Esophagus squamous epithelium (tissue), 5 donors: ENCODE data around the gene DUOXA1. TPM values are rescaled to one million over a fixed set of nuclear protein-coding genes. Genes with fewer than 3 reads are reported as not detected.

Experiments used
- DNase-seq: peaks from one replicate; lab custom pipeline; 2025; lab: John Stamatoyannopoulos, UW
- H3K27ac ChIP-seq, 4 donors: fragments of 200-600 bp; sonication (generic); one replicate each; pipeline ENCODE4 v1.5.1; 2016 to 2019; ENCODE audit warnings: mild to moderate bottlenecking in 1 of 4
- H3K27me3 ChIP-seq, 4 donors: fragments of 200-600 bp; sonication (generic); 1 replicate in 3 of 4; 2 replicates in 1 of 4; pipeline versions ENCODE4 v1.5.1 to v1.6.0; 2017 to 2021; ENCODE audit warnings: antibody characterized with exemption in 1 of 4
- H3K36me3 ChIP-seq, 3 donors: fragments of 200-600 bp; sonication (generic); one replicate each; pipeline ENCODE4 v1.5.1; 2016 to 2019
- H3K4me1 ChIP-seq, 3 donors: fragments of 200-600 bp; sonication (generic); one replicate each; pipeline ENCODE4 v1.5.1; 2017 to 2019
- H3K4me3 ChIP-seq, 4 donors: fragments of 200-600 bp; sonication (generic); 1 replicate in 3 of 4; 2 replicates in 1 of 4; pipeline ENCODE4 v1.5.1; 2016 to 2019; ENCODE audit warnings: mild to moderate bottlenecking in 2 of 4, moderate library complexity in 1 of 4
- H3K9me3 ChIP-seq, 3 donors: fragments of 200-600 bp; sonication (generic); one replicate each; pipeline ENCODE4 v1.5.1; 2016 to 2019
- POLR2A ChIP-seq, 4 donors: fragments of 450-650 bp; IDR thresholded peaks; one replicate each; pipeline ENCODE4 v1.6.1; 2017; ENCODE audit warnings: antibody characterized with exemption in 4 of 4, mild to moderate bottlenecking in 4 of 4, moderate library complexity in 3 of 4
- WGBS, 2 donors: methylation state at CpG; one replicate each; pipeline ENCODE4 v1.1.5; 2018; 5-methylcytosine and 5-hydroxymethylcytosine counted together
- intact Hi-C: fragments of 100-400 bp; cut with DNase I; formaldehyde crosslinking; loops from one replicate; pipeline ENCODE4 v1.15.0; 2022
- total RNA-seq, 4 donors: library from RNA; depleted of rRNA; stranded (reverse); fragments of >200 nt; gene quantifications; one replicate each; pipeline ENCODE4 v1.1.0, GENCODE V29; 2016
- TF ChIP-seq, protein P1 (sequence below), 6 experiments: fragments of 450-650 bp in 4 of 6; fragments of 200-600 bp in 2 of 6; sonication (generic) in 2 of 6; IDR thresholded peaks; one replicate each; pipeline ENCODE4 v1.5.1; 2016 to 2019; ENCODE audit warnings: antibody characterized with exemption in 6 of 6, mild to moderate bottlenecking in 4 of 6, moderate library complexity in 4 of 6
- donor health status: DM: yes; HTN: yes; CAD: no.

DUOXA1 gene
- total RNA-seq, 4 donors from 2014 or later = 64.0 to 202 (median 134) TPM

DNA sequence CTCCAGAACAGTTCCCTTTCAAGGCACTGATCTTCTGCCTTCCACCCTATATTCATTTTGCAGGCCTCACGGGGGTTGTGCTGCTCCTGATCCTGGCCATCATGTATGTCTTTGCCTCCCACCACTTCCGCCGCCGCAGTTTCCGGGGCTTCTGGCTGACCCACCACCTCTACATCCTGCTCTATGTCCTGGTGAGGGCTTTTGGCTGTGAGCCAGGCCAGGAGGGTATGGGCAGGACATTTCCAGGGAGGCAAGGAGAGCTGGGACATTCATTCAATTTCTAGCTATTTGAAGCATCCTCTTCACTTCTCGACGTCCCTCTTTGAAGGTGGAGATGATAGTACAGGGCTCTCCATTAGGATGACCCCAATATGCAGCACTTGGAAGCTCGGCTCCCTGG is 26.1 kb upstream of the DUOXA1 start:
- peak overlapping the region; percentile 47 to 99 (median 84) for H3K27ac ChIP-seq
- WGBS, 2 donors = 84 to 96% methylated on average over 8 of the region's 8 CpGs
- H3K9me3 ChIP-seq = no peaks in the 10 kb centered on the region
- no peak for TF ChIP-seq POLR2A (IDR thresholded peaks at IDR 0.05)
- TF ChIP-seq, protein P1, sequence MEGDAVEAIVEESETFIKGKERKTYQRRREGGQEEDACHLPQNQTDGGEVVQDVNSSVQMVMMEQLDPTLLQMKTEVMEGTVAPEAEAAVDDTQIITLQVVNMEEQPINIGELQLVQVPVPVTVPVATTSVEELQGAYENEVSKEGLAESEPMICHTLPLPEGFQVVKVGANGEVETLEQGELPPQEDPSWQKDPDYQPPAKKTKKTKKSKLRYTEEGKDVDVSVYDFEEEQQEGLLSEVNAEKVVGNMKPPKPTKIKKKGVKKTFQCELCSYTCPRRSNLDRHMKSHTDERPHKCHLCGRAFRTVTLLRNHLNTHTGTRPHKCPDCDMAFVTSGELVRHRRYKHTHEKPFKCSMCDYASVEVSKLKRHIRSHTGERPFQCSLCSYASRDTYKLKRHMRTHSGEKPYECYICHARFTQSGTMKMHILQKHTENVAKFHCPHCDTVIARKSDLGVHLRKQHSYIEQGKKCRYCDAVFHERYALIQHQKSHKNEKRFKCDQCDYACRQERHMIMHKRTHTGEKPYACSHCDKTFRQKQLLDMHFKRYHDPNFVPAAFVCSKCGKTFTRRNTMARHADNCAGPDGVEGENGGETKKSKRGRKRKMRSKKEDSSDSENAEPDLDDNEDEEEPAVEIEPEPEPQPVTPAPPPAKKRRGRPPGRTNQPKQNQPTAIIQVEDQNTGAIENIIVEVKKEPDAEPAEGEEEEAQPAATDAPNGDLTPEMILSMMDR (IDR thresholded peaks at IDR 0.05) = no peak
- peaks cover 0 to 62% (median 6%) of the 10 kb centered on the region in 3 donors for H3K36me3 ChIP-seq
- H3K4me1 ChIP-seq = peaks cover 5 to 70% (median 9%) of the 10 kb centered on the region in 3 donors
- intact Hi-C loops = no loop called here
- no peaks in the 10 kb centered on the region for H3K27me3 ChIP-seq
- DNase-seq = no peak
- H3K4me3 ChIP-seq = no peak overlapping the region

GRCh38 chr15:45151998-45152828 is 22.5 kb upstream of the DUOXA1 start:
- no peak for DNase-seq
- intact Hi-C loops = no loop called here
- no peak overlapping the region for H3K27ac ChIP-seq
- 94 to 96% methylated on average over 27 to 29 of the region's 36 CpGs for WGBS, 2 donors
- no peaks in the 10 kb centered on the region for H3K9me3 ChIP-seq
- H3K36me3 ChIP-seq = peaks cover 0 to 78% (median 6%) of the 10 kb centered on the region in 3 donors
- TF ChIP-seq, protein P1 (IDR thresholded peaks at IDR 0.05) = no peak
- no peak for TF ChIP-seq POLR2A (IDR thresholded peaks at IDR 0.05)
- H3K4me3 ChIP-seq = no peak overlapping the region
- H3K27me3 ChIP-seq = no peaks in the 10 kb centered on the region
- H3K4me1 ChIP-seq = peaks cover 5 to 58% (median 15%) of the 10 kb centered on the region in 3 donors

DNA sequence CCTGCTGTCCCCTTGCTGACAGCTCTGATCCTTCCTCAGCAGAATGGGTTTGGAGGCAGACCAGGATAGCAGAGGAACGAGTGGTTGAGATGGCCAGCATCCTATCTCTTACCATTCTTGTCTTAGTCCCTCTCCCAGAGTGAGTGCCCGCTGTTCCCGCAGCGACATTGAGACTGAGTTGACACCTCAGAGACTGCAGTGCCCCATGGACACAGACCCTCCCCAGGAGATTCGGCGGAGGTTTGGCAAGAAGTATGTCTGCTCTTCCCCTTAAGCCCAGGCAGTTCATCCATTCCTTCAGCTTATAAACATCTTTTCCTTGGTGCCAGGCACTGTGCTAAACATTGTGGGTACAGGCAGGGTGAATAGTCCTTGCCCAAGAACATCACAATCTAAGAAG is 21.3 kb upstream of the DUOXA1 start:
- DNase-seq = no peak
- WGBS, 2 donors = 93 to 100% methylated on average over 2 to 6 of the region's 6 CpGs
- Histone ChIP-seq H3K36me3 (peaks cover 0 to 79% (median 6%) of the 10 kb centered on the region in 3 donors), H3K4me1 (peaks cover 0 to 58% (median 12%) of the 10 kb centered on the region in 3 donors), H3K4me3 (no peak overlapping the region), H3K27ac (no peak overlapping the region), H3K9me3 (no peaks in the 10 kb centered on the region), H3K27me3 (no peaks in the 10 kb centered on the region)
- intact Hi-C loops = no loop called here
- TF ChIP-seq, protein P1 (IDR thresholded peaks at IDR 0.05) = no peak
- no peak for TF ChIP-seq POLR2A (IDR thresholded peaks at IDR 0.05)

DNA sequence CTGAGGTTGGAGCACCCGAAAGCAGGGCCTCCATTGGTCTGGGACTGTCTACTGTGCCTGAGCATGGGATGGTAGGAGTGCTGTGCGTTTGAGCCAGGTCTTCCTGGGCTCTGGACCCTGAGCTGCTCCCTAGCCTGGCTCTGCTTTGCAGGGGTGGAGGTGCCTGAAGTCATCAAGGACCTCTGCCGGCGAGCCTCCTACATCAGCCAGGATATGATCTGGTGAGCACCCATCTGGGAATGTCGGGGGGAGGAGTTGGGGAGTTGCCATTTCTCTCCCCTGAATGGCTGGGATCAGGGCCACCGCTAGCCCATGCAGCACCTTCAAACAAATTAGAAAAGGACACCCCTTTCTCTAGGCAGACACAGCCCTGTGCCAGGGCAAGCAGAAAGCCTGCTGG is 20.8 kb upstream of the DUOXA1 start:
- peaks cover 0 to 79% (median 6%) of the 10 kb centered on the region in 3 donors for H3K36me3 ChIP-seq
- TF ChIP-seq, protein P1 (IDR thresholded peaks at IDR 0.05) = no peak
- no peak for TF ChIP-seq POLR2A (IDR thresholded peaks at IDR 0.05)
- intact Hi-C loops = no loop called here
- no peak overlapping the region for H3K4me3 ChIP-seq
- no peak for DNase-seq
- WGBS, 2 donors = no CpG with 5 or more reads among the region's 6 CpGs
- no peak overlapping the region for H3K27ac ChIP-seq
- H3K27me3 ChIP-seq = no peaks in the 10 kb centered on the region
- no peaks in the 10 kb centered on the region for H3K9me3 ChIP-seq
- peaks cover 0 to 58% (median 12%) of the 10 kb centered on the region in 3 donors for H3K4me1 ChIP-seq

- 42 to 46% methylated on average over 1 of the region's 1 CpG for WGBS, 2 donors
- Histone ChIP-seq H3K27me3 (peaks cover 0 to under 1% (median 0%) of the 10 kb centered on the region in 4 donors), H3K36me3 (peaks cover 0 to 92% (median 6%) of the 10 kb centered on the region in 3 donors), H3K4me1 (peaks cover 0 to 52% (median 12%) of the 10 kb centered on the region in 3 donors), H3K4me3 (no peak overlapping the region), H3K9me3 (no peaks in the 10 kb centered on the region), H3K27ac (peak overlapping the region in 3 of 4 donors; percentile 53 to 76 (median 72))
- intact Hi-C loops = no loop called here
- TF ChIP-seq, protein P1 (IDR thresholded peaks at IDR 0.05) = no peak
- no peak for TF ChIP-seq POLR2A (IDR thresholded peaks at IDR 0.05)
- no peak for DNase-seq
Observed at GRCh38 chr15:45149060-45149459, 19.4 kb upstream of the DUOXA1 start.
